GM19025 (cell line): ENCODE measurements around the gene RUBCN.

Experiments
- ATAC-seq: cut with Tn5 transposase; IDR thresholded peaks from one replicate; pipeline ENCODE4 v1.9.1; 2021; ENCODE audit warnings: mild to moderate bottlenecking, low read depth, moderate library complexity; ENCODE audit not compliant: unreplicated experiment

RUBCN gene

GRCh38 chr3:197736491-197737318 lies at the start of gene RUBCN:
TSS of gene RUBCN (minus strand) at chr3:197736904. CDS start at chr3:197736719, 185 bp downstream.
- peak; percentile 87 for ATAC-seq

- no peak for ATAC-seq
Measured at GRCh38 chr3:197784019-197784585, 47.4 kb upstream of the RUBCN start.

GRCh38 chr3:197782230-197782629 lies 45.5 kb upstream of the RUBCN start:
- peak; percentile 51 for ATAC-seq

- ATAC-seq, result no peak
Measured at GRCh38 chr3:197775317-197775716, 38.6 kb upstream of the RUBCN start.

GRCh38 chr3:197761784-197762183 lies 25.1 kb upstream of the RUBCN start:
- no peak for ATAC-seq

- ATAC-seq, result no peak
Measured at GRCh38 chr3:197758512-197758911, 21.8 kb upstream of the RUBCN start.

GRCh38 chr3:197756704-197757103 lies 20.0 kb upstream of the RUBCN start:
- no peak for ATAC-seq

- ATAC-seq, result no peak
Measured at GRCh38 chr3:197753263-197753662, 16.6 kb upstream of the RUBCN start.

GRCh38 chr3:197752107-197752506 lies 15.4 kb upstream of the RUBCN start:
- no peak for ATAC-seq

GRCh38 chr3:197750858-197751737 lies 14.4 kb upstream of the RUBCN start:
- no peak for ATAC-seq

- peak; percentile 42 for ATAC-seq
Measured at GRCh38 chr3:197750396-197750831, 13.7 kb upstream of the RUBCN start.

GRCh38 chr3:197749601-197750395 lies 13.1 kb upstream of the RUBCN start, which contains the start of gene FYTTD1:
TSS of gene FYTTD1 (plus strand) at chr3:197749883. CDS start at chr3:197749972, 89 bp downstream.
- ATAC-seq, result peak; percentile 67

GRCh38 chr3:197749315-197749600 lies 12.6 kb upstream of the RUBCN start:
- ATAC-seq, result peak; percentile 24

- no peak for ATAC-seq
Measured at GRCh38 chr3:197748597-197749314, 12.1 kb upstream of the RUBCN start.

GRCh38 chr3:197746801-197747237 lies 10.1 kb upstream of the RUBCN start:
- ATAC-seq, result no peak

- ATAC-seq, result no peak
Measured at GRCh38 chr3:197746209-197746608, 9.5 kb upstream of the RUBCN start.

- no peak for ATAC-seq
Measured at GRCh38 chr3:197742787-197743186, 6.1 kb upstream of the RUBCN start.

- ATAC-seq, result no peak
Measured at GRCh38 chr3:197737749-197738462, 1.2 kb upstream of the RUBCN start.

GRCh38 chr3:197737319-197737649 lies 580 bp upstream of the RUBCN start:
- no peak for ATAC-seq
